ENCODE results near the gene NOXO1.

The NOXO1 gene

GRCh38 chr16:2009791-2010510, 28.7 kb upstream of the NOXO1 start, which contains the start of gene ZNF598:
ZNF598 (minus strand) TSS chr16:2009821.
- peak; percentile 83 to 86 for DNase-seq

GRCh38 chr16:2009164-2009711, 28.0 kb upstream of the NOXO1 start:
- DNase-seq, result no peak

GRCh38 chr16:2008631-2009163, 27.4 kb upstream of the NOXO1 start:
- no peak for DNase-seq

- DNase-seq, result no peak
Observed at GRCh38 chr16:2008009-2008526, 26.8 kb upstream of the NOXO1 start.

GRCh38 chr16:2007081-2007836, 26.0 kb upstream of the NOXO1 start:
- no peak for DNase-seq

- DNase-seq, result no peak
Observed at GRCh38 chr16:2006317-2006716, 25.0 kb upstream of the NOXO1 start.

- no peak for DNase-seq
Observed at GRCh38 chr16:2005646-2006045, 24.4 kb upstream of the NOXO1 start.

GRCh38 chr16:2004795-2005517, 23.7 kb upstream of the NOXO1 start:
- no peak for DNase-seq

- DNase-seq, result peak; percentile 87 to 88
Observed at GRCh38 chr16:2003827-2004641, 22.8 kb upstream of the NOXO1 start.

GRCh38 chr16:2003231-2003826, 22.1 kb upstream of the NOXO1 start:
- DNase-seq, result no peak

- no peak for DNase-seq
Observed at GRCh38 chr16:2002406-2003230, 21.3 kb upstream of the NOXO1 start.

- DNase-seq, result no peak
Observed at GRCh38 chr16:2001456-2002355, 20.4 kb upstream of the NOXO1 start.

- DNase-seq, result no peak
Observed at GRCh38 chr16:2001035-2001434, 19.8 kb upstream of the NOXO1 start.

GRCh38 chr16:1999866-2000514, 18.7 kb upstream of the NOXO1 start:
- no peak for DNase-seq

GRCh38 chr16:1998852-1999801, 17.9 kb upstream of the NOXO1 start:
- DNase-seq, result no peak

GRCh38 chr16:1998360-1998835, 17.1 kb upstream of the NOXO1 start:
- no peak for DNase-seq
